Effector CD8-positive, alpha-beta T cell (primary cell): ENCODE measurements around the gene SCAPER.

Source experiments
- DNase-seq: peaks from one replicate; lab custom pipeline; 2025; lab: John Stamatoyannopoulos, UW

Gene SCAPER

GRCh38 chr15:76359152-76359551, 546.0 kb downstream of the SCAPER start:
- DNase-seq: no peak

GRCh38 chr15:76358453-76358852, 546.7 kb downstream of the SCAPER start:
- DNase-seq: no peak

DNA sequence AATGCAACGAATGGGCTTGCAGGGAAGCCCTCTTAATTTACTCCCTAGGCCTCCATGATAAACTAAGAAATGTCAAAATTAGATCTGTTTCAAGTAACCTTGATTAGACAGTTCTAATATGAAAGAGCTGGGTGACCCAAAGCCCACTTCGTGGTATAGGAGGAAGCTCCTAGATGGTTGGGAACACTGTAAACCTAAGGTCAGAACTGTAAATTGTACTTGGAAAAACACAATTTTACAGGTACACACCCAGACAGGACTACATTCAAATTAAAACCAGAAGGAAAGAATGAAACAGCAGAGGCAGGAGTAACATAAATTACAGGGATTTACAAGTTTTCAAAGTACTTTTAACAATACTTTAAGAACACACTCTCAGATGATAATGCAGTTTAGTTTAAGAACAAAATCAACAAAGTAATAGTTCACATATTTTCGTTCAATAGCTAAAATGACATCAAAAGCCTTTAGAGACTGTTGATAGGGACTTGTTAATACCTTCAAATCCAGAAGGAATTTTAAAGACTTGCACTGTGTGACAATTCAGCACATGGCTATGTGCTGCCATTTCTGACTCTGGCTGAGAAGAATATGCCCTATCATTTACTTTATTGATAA, 550.2 kb downstream of the SCAPER start:
- DNase-seq: no peak

- no peak for DNase-seq
Measured at GRCh38 chr15:76353903-76354302, 551.2 kb downstream of the SCAPER start.

GRCh38 chr15:76353023-76353577, 552.0 kb downstream of the SCAPER start:
- DNase-seq: no peak

GRCh38 chr15:76349301-76350070, 555.7 kb downstream of the SCAPER start:
- DNase-seq: no peak

DNA sequence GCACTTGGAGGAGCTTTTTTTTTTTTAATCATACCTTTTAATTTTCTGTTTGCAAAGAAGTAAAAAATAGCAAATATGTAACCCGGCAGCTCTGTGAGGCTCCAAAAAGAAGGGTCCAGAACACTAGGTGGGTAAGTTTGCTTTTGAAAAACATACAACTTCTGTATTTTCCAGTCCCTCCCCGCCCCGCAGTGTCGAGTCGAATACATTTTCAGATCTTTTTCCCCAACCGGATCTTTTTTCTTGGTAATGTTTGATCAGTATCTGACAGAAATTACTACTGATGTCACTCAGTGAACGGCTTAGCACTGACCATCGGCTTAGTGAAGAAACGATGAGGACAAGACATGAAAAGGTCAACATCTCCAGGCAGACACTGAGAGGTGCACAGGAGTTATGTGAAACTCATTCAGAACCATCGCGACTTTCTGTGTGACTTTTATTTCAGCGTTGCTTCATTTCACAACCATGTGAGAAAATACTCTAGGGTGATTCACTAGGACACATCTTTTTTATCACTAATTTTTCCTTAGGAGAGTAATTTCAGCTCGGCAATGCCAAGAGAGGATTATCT, 557.6 kb downstream of the SCAPER start:
- no peak for DNase-seq

- no peak for DNase-seq
Measured at GRCh38 chr15:76346669-76347481, 558.3 kb downstream of the SCAPER start.

DNA sequence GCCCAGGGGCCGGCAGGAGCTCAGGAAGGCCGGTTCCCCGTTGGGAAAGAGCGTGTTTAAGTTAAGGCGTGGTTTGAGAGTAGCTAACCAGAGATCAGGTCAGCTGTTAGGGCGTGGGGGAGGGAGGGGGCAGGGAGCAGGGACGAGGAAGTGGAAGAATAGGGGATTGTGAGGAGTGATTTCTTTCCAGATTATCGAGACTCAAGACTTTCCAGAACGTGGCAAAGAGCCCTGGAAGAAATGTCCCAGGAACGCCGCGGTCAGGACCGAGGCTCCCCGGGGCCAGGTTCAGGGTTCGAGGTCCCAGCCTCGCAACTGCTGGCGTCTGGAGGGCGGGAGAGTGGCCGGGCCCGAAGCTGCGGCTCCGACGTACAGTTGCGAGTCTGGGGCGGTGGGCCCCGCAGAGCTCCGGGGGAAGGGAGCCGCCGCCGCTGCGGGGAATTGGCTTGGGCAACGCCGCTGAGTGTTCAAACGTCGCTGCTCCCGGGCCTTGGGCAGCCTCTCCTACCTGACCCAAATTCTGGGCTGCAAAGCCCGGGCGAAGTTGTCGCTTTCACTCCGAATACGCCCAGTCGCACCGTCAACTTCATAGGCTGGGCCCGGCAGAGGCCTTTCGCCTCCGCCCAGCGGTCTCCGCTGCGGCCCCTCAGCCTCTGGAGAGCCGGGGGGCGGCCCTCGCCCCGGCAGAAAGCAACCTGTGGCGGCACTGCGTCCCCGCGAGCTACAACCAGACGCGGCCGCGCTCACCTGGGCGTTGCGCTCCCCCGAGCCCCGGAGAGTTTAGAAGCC, 559.1 kb downstream of the SCAPER start:
- no peak for DNase-seq

DNA sequence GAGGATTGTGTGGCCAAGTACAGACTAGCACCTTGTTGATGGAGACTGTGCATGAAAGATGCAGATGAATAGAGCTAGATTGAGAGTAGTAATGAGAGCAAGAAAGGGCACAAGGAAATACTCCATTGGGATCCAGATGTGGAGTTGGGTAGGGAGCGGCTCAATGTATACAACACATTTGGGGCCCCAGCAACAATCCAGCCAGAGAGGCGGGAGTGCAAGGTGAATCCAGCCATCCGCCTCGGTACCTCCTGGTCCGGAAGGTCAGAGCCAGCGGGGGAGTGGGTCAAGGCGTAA, 559.6 kb downstream of the SCAPER start:
- DNase-seq: no peak

GRCh38 chr15:76344893-76345582, 560.1 kb downstream of the SCAPER start:
- no peak for DNase-seq

DNA sequence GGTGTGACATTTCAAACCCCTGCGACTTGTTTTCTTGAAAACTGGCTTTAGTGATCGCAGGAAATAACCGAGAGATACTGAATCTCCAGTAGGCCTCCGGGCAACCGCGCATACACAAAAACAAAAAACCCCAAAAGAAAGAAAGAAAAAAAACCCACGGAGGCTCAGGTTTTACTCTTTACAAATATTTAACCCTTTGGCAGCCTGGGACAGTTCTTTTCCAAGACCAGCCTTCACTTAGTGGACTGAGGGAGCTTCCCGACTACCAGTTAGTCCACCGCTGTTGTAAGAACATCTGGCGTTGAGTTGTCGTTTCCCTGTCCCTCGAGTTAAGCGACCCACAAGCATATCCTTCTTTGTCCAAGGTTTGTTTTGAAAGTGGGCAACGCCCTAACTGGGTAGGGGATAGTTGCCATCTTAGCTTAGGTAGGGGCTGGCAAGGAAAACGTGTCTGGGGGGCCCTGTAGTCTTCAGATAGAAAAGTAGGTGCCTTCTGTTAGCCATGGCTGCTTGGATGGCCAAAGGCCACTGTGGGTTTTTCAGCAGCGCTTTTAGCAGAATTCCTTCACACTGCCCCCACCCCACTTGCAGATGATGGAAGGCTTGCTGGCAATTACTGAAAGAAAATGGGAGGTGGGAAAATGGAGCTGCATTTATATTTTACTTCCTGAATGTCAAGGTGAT, 561.7 kb downstream of the SCAPER start:
- no peak for DNase-seq

GRCh38 chr15:76342382-76343201, 562.5 kb downstream of the SCAPER start:
- DNase-seq: no peak

GRCh38 chr15:76342058-76342381, 563.1 kb downstream of the SCAPER start:
- DNase-seq: no peak

DNA sequence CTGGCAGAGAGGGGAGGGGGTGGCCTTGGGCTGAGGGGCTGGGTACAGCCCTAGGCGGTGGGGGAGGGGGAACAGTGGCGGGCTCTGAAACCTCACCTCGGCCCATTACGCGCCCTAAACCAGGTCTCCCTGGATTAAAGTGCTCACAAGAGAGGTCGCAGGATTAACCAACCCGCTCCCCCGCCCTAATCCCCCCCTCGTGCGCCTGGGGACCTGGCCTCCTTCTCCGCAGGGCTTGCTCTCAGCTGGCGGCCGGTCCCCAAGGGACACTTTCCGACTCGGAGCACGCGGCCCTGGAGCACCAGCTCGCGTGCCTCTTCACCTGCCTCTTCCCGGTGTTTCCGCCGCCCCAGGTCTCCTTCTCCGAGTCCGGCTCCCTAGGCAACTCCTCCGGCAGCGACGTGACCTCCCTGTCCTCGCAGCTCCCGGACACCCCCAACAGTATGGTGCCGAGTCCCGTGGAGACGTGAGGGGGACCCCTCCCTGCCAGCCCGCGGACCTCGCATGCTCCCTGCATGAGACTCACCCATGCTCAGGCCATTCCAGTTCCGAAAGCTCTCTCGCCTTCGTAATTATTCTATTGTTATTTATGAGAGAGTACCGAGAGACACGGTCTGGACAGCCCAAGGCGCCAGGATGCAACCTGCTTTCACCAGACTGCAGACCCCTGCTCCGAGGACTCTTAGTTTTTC, 563.6 kb downstream of the SCAPER start:
- no peak for DNase-seq

GRCh38 chr15:76340803-76341365, 564.3 kb downstream of the SCAPER start:
- no peak for DNase-seq

DNA sequence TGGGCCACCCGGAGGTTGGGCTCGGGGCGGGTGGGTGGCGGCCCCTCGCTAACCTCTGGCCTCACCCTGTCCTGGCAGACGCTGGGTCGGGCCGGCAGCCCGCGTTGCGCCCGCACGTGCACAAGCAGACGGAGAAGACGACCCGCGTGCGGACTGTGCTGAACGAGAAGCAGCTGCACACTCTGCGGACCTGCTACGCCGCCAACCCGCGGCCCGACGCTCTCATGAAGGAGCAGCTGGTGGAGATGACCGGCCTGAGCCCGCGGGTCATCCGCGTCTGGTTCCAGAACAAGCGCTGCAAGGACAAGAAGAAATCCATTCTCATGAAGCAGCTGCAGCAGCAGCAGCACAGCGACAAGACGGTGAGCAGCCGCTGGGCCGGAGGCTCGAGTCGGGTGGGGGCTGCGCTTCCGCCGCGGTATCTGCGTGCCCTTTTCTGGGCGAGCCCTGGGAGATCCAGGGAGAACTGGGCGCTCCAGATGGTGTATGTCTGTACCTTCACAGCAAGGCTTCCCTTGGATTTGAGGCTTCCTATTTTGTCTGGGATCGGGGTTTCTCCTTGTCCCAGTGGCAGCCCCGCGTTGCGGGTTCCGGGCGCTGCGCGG, 564.8 kb downstream of the SCAPER start:
- no peak for DNase-seq
